HG03439 (cell line): ENCODE measurements around the gene UNC5A.
"Not testable (repeated sequence)": the region's sequence is repeated elsewhere in the genome, so short reads cannot be mapped to it uniquely, and the experiment has no call there.

Experiments
- ATAC-seq: cut with Tn5 transposase; IDR thresholded peaks from one replicate; pipeline ENCODE4 v1.9.1; 2021; ENCODE audit warnings: mild to moderate bottlenecking, moderate library complexity; ENCODE audit not compliant: unreplicated experiment

Gene UNC5A

GRCh38 chr5:176861276-176861675 lies 50.9 kb downstream of the UNC5A start:
- no peak for ATAC-seq

GRCh38 chr5:176862330-176862995 lies 52.1 kb downstream of the UNC5A start:
- ATAC-seq: no peak

DNA sequence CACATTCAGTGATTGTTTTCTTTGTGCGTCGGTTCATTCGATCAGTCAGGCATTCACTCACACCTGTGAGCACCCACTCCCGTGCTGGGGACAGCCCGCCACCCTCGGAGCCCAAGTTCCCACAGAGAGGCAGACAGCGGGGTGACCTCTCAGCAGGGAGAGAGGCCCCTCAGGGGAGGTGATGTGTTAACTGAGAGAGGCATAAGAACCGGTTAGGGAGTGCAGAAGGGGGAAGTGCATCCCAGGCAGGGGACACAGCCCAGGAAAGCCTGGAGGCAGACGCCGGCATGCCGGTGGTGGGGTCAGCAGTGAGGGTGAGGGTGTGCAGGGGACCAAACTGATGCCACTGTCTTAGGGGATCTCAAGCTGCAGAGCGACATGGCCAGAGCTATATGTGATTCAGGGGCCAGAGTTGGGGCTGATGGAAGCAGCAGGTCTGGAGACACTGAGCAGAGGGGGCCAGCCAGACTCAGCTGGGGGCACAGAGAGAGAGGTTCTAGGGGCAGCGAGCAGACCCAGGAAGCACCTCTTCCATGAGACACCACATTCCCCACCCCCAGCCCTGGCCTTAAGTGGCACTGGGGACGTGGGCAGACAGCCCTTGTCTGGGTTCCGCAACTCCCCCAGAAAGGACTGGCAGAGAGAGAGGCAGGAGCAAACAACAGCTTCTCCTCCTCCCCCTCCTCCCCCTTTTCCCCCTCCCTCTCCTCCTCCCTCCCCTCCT lies 52.8 kb downstream of the UNC5A start:
- ATAC-seq: no peak

- ATAC-seq: no peak
Observed at GRCh38 chr5:176863765-176864098, 53.4 kb downstream of the UNC5A start.

- ATAC-seq: no peak
Observed at GRCh38 chr5:176864755-176865154, 54.4 kb downstream of the UNC5A start.

DNA sequence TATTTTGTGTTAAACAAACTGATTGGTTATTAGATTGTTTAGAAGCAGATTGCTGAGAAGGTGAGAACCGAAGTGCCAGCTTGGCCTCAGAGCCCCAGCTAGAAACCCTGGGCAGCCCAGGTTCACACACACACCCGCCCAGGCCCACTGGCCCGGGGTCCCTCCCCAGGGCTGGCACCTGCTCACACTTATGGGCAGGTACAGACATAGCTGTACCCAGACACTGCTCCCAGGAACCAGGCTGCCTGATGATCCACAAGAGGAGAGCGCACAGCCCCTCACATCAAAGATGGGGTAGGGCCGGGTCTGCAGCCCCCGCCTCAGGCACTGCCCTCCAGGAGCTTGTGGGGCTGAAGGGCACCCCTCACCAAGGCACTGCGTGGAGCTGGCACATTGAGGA lies 55.6 kb downstream of the UNC5A start:
- no peak for ATAC-seq

DNA sequence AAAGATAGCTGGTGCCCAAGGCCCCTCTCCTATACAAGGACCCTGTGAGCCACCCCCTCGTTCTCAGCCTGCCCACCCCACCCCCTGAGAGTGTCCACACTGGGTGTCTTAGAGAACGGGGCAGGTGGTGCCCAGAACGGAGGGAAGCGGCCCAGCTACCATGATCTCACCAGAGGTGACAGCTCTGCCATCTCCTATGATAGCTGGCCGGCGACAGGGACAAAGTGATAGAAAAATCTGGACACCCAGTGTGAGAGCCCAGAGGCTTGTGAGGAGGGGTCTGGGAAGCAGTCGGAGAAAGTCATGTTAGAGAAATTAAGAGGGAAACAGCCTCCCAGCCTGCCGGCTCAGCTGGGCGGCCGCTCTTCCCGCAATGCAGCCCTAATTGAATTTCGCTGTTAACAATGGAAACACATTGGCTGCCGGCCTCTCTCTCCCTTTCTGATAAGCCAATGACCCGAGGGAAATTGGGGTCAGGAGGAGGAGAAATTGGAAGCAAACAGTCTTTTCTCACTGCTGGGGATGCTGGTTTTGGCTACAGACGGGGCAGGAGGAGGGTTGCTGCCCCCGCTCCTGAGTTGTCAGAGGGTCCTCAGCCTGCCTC lies 56.5 kb downstream of the UNC5A start:
- no peak for ATAC-seq

DNA sequence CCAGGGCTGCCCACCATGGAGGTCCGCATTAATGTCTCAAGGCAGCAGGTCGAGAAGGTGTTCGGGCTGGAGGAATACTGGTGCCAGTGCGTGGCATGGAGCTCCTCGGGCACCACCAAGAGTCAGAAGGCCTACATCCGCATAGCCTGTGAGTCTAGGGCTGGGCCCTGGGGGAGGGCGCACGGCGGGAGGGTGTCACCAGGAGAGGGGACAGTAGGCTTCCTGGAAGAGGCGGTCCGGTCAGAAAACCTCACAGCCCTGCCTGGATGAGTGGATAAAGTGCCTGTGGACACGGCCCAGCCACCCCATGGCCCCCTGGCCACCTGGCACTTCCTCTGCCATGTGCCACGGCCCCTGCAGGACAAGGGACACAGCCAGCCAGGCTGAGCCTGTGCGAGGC lies 57.8 kb downstream of the UNC5A start:
- ATAC-seq: no peak

- ATAC-seq: no peak
Observed at GRCh38 chr5:176868731-176869130, 58.4 kb downstream of the UNC5A start.

GRCh38 chr5:176869501-176870109 lies 59.2 kb downstream of the UNC5A start:
- no peak for ATAC-seq

- ATAC-seq: no peak
Observed at GRCh38 chr5:176870110-176870591, 59.8 kb downstream of the UNC5A start.

GRCh38 chr5:176870644-176871043 lies 60.3 kb downstream of the UNC5A start:
- not testable (repeated sequence) for ATAC-seq

GRCh38 chr5:176872586-176872985 lies 62.2 kb downstream of the UNC5A start:
- not testable (repeated sequence) for ATAC-seq

DNA sequence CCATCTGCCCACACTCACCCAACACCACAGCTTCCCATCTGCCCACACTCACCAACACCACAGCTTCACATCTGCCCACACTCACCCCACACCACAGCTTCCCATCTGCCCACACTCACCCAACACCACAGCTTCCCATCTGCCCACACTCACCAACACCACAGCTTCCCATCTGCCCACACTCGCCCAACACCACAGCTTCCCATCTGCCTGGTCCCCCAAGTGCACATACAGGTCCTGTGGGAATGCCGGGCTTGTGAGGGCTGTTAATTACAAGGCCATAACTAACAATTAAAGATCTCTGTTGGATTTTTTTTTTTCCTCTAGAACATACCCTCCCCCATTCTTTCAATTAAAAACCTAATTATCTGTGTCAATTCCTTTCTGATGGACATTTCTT lies 62.7 kb downstream of the UNC5A start:
- ATAC-seq: not testable (repeated sequence)

- no peak for ATAC-seq
Observed at GRCh38 chr5:176873541-176874172, 63.3 kb downstream of the UNC5A start.

- ATAC-seq: no peak
Observed at GRCh38 chr5:176874198-176874780, 63.9 kb downstream of the UNC5A start.

- no peak for ATAC-seq
Observed at GRCh38 chr5:176875014-176875550, 64.7 kb downstream of the UNC5A start.

GRCh38 chr5:176875783-176876505 lies 65.6 kb downstream of the UNC5A start:
- ATAC-seq: no peak

GRCh38 chr5:176876506-176877431 lies 66.4 kb downstream of the UNC5A start:
- ATAC-seq: no peak
